Common myeloid progenitor, CD34-positive (primary cell): ENCODE data around the gene NDUFS2.
A peak's percentile ranks its signal among the peaks of the same experiment; 100 is the strongest.
"Not testable (repeated sequence)": the region's sequence is repeated elsewhere in the genome, so short reads cannot be mapped to it uniquely, and the experiment has no call there.

Source experiments
- CTCF ChIA-PET: fragments of 350-600 bp; sonication (Branson Sonifier 250); formaldehyde crosslinking; loops from one replicate; lab custom pipeline; 2021; ENCODE audit warnings: antibody characterized with exemption; lab: Charles Lee
- POLR2A ChIA-PET: fragments of 350-600 bp; sonication (Branson Sonifier 250); formaldehyde crosslinking; loops from one replicate; lab custom pipeline; 2021; ENCODE audit warnings: antibody characterized with exemption; lab: Charles Lee
- DNase-seq, 3 donors: peaks; one replicate each; pipeline versions ENCODE4 v3.0.0 to v3.0.0-alpha.2; 2013
- H3K27ac ChIP-seq, 2 experiments: 1 replicate in 1 of 2; 2 replicates in 1 of 2; pipeline ENCODE4 v1.7.0; 2013; ENCODE audit warnings: inconsistent platforms in 2 of 2, low read length in 2 of 2, mild to moderate bottlenecking in 2 of 2, low read depth in 1 of 2, moderate library complexity in 1 of 2; ENCODE audit not compliant: severe bottlenecking in 2 of 2, insufficient read depth in 1 of 2, poor library complexity in 1 of 2
- H3K27me3 ChIP-seq, 5 experiments: replicated peaks in 2 of 5; 1 replicate in 3 of 5; 2 replicates in 2 of 5; pipeline versions ENCODE4 v1.6.1 to v1.7.0; 2013; ENCODE audit warnings: low read length in 4 of 5, mild to moderate bottlenecking in 2 of 5, moderate library complexity in 2 of 5, inconsistent platforms in 1 of 5; ENCODE audit not compliant: insufficient read depth in 5 of 5, control insufficient read depth in 4 of 5
- H3K36me3 ChIP-seq, 4 experiments: 1 replicate in 2 of 4; 2 replicates in 2 of 4; pipeline versions ENCODE4 v1.6.1 to v1.7.0; 2013; ENCODE audit warnings: low read length in 3 of 4, control low read depth in 1 of 4, mild to moderate bottlenecking in 1 of 4; ENCODE audit not compliant: control insufficient read depth in 4 of 4, insufficient read depth in 4 of 4
- H3K4me1 ChIP-seq, 4 experiments: 1 replicate in 3 of 4; 2 replicates in 1 of 4; pipeline versions ENCODE4 v1.6.1 to v1.7.1; 2013; ENCODE audit warnings: low read length in 3 of 4, mild to moderate bottlenecking in 3 of 4, control low read depth in 1 of 4, inconsistent platforms in 1 of 4, moderate library complexity in 1 of 4; ENCODE audit not compliant: control insufficient read depth in 4 of 4, insufficient read depth in 4 of 4; ENCODE audit errors: control extremely low read depth in 1 of 4
- H3K4me3 ChIP-seq, 7 experiments: 1 replicate in 4 of 7; 2 replicates in 3 of 7; pipeline versions ENCODE4 v1.5.1 to v1.7.0; 2013; ENCODE audit warnings: mild to moderate bottlenecking in 7 of 7, low read length in 6 of 7, moderate library complexity in 6 of 7, inconsistent platforms in 2 of 7, low read depth in 2 of 7, control low read depth in 1 of 7; ENCODE audit not compliant: insufficient read depth in 4 of 7, control insufficient read depth in 1 of 7; ENCODE audit errors: extremely low read depth in 1 of 7
- H3K9me3 ChIP-seq, 5 experiments: 1 replicate in 4 of 5; 2 replicates in 1 of 5; pipeline versions ENCODE4 v1.6.1 to v1.7.1; 2013; ENCODE audit warnings: low read length in 4 of 5, mild to moderate bottlenecking in 2 of 5, inconsistent platforms in 1 of 5, low read depth in 1 of 5, moderate library complexity in 1 of 5; ENCODE audit not compliant: control insufficient read depth in 4 of 5, insufficient read depth in 2 of 5; ENCODE audit errors: control extremely low read depth in 1 of 5
- WGBS: methylation state at CpG from one replicate; pipeline ENCODE4 v1.1.5; 2013; ENCODE audit not compliant: insufficient coverage; 5-methylcytosine and 5-hydroxymethylcytosine counted together

The NDUFS2 gene

GRCh38 chr1:161250100-161250499, 47.9 kb downstream of the NDUFS2 start:
- POLR2A ChIA-PET, H3K4me3 ChIP-seq, H3K9me3 ChIP-seq, H3K4me1 ChIP-seq, H3K27me3 ChIP-seq, H3K27ac ChIP-seq, H3K36me3 ChIP-seq, DNase-seq: not testable (repeated sequence)
- CTCF ChIA-PET = interaction anchor here (0.5 to 2.3 kb wide), 4 partner anchors 17 to 24 kb away, joined by 3 to 9 read pairs (median 4); no protein-coding TSS in a partner anchor
- WGBS = 98% methylated on average over 5 of the region's 5 CpGs

DNA sequence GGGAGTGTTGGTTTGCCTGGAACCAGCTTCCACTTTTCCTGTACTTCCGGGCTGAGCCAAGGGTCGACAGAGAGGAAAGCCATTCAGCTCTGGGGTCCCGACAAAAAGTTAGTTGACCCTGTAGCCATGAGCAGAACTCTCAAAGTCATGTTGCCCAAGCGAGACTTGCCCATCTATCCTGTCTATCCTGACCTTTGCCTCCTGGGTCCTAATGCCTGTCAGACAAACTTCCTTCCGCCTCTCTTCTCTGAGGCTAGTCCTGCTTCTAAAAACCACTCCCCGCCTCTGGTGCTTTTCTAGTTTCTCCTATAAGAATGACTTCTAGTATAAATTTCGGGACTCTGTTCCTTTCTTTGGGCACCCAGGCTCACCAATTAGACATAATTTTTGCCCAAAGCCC, 48.7 kb downstream of the NDUFS2 start:
- ChIA-PET POLR2A (no interaction called here), CTCF (interaction anchor here (1.8 to 2.3 kb wide), 2 partner anchors 21 to 23 kb away, joined by 4 to 9 read pairs; no protein-coding TSS in a partner anchor)
- H3K4me3 ChIP-seq = no peak overlapping the region
- 96% methylated on average over 6 of the region's 7 CpGs for WGBS
- no peak for DNase-seq
- H3K4me1 ChIP-seq = no peaks in the 10 kb centered on the region
- no peak overlapping the region for H3K27ac ChIP-seq
- H3K9me3 ChIP-seq = no peaks in the 10 kb centered on the region
- no peaks in the 10 kb centered on the region for H3K27me3 ChIP-seq
- H3K36me3 ChIP-seq = no peaks in the 10 kb centered on the region

DNA sequence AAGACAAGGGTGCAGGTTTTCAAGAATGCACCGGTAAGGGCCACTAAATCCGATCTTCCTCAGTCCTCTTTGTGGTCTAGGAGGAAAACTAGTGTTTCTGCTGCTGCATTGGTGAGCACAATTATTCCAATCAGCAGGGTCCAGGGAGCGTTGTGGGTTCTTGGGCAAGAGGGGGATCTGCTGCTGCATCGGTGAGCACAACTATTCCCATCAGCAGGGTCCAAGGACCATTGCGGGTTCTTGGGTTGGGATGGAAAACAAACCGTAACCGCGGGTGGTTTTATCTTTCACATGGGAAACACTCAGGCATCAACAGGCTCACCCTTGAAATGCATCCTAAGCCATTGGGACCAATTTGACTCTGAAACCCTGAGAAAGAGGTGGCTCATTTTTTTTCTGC, 49.4 kb downstream of the NDUFS2 start:
- H3K27me3 ChIP-seq = no peaks in the 10 kb centered on the region
- WGBS = 92% methylated on average over 4 of the region's 8 CpGs
- H3K9me3 ChIP-seq = peaks cover 0 to 4% (median 0%) of the 10 kb centered on the region in 5 experiments
- H3K27ac ChIP-seq = no peak overlapping the region
- H3K4me3 ChIP-seq = no peak overlapping the region
- DNase-seq = no peak
- H3K36me3 ChIP-seq = no peaks in the 10 kb centered on the region
- ChIA-PET CTCF (interaction anchor here (0.7 kb wide), 1 partner anchor 29 kb away, joined by 3 read pairs; no protein-coding TSS in a partner anchor), POLR2A (no interaction called here)
- H3K4me1 ChIP-seq = no peaks in the 10 kb centered on the region

- H3K36me3 ChIP-seq, CTCF ChIA-PET, DNase-seq, H3K4me3 ChIP-seq, H3K27ac ChIP-seq, POLR2A ChIA-PET: not testable (repeated sequence)
- Histone ChIP-seq H3K9me3 (peaks cover 2 to 18% (median 10%) of the 10 kb centered on the region in 5 experiments), H3K27me3 (peaks cover 3 to 32% (median 23%) of the 10 kb centered on the region in 5 experiments), H3K4me1 (peaks cover 0 to 13% (median 8%) of the 10 kb centered on the region in 4 experiments)
- 90% methylated on average over 2 of the region's 5 CpGs for WGBS
Measured at GRCh38 chr1:161255302-161255701, 53.1 kb downstream of the NDUFS2 start.

GRCh38 chr1:161255955-161256520, 53.9 kb downstream of the NDUFS2 start:
- CTCF ChIA-PET = not testable (repeated sequence)

DNA sequence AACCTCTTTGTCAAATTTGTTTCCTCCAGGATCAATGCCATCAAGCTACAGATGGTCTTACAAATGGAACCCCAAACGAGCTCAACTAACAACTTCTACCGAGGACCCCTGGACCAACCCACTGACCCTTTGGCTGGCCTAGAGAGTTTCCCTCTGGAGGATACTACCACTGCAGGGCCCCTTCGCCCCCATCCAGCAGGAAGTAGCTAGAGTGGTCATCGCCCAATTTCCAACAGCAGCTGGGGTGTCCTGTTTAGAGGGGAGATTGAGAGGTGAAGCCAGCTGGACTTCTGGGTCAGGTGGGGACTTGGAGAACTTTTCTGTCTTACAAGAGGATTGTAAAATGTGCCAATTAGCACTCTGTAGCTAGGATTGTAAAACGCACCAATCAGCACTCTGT, 54.9 kb downstream of the NDUFS2 start:
- CTCF ChIA-PET = interaction anchor here (1.5 to 2.4 kb wide), 3 partner anchors 9 to 65 kb away, joined by 5 to 10 read pairs (median 8); no protein-coding TSS in a partner anchor
- Histone ChIP-seq H3K27me3 (peaks cover 3 to 34% (median 32%) of the 10 kb centered on the region in 5 experiments), H3K9me3 (peaks cover 2 to 18% (median 10%) of the 10 kb centered on the region in 5 experiments), H3K4me1 (peaks cover 0 to 23% (median 9%) of the 10 kb centered on the region in 4 experiments)
- H3K36me3 ChIP-seq, H3K4me3 ChIP-seq, H3K27ac ChIP-seq: not testable (repeated sequence)
- DNase-seq = peak in 1 of 3 donors; percentile 29
- POLR2A ChIA-PET = interaction anchor here (0.7 kb wide), 1 partner anchor 169 kb away, joined by 3 read pairs; no protein-coding TSS in a partner anchor
- 98% methylated on average over 5 of the region's 5 CpGs for WGBS

More at GRCh38 chr1:161255955-161256520, 53.9 kb downstream of the NDUFS2 start:
- POLR2A ChIA-PET, H3K36me3 ChIP-seq, H3K27ac ChIP-seq, DNase-seq, H3K4me3 ChIP-seq: not testable (repeated sequence)
- WGBS = 100% methylated on average over 2 of the region's 4 CpGs
- Histone ChIP-seq H3K9me3 (peaks cover 2 to 18% (median 10%) of the 10 kb centered on the region in 5 experiments), H3K27me3 (peaks cover 3 to 34% (median 28%) of the 10 kb centered on the region in 5 experiments), H3K4me1 (peaks cover 0 to 16% (median 8%) of the 10 kb centered on the region in 4 experiments)
